ENCODE measurements around the gene ZNF17.

The ZNF17 gene

GRCh38 chr19:57382806-57383488 is 28.0 kb upstream of the ZNF17 start:
- H3K9me3 ChIP-seq (ENCODE audit: insufficient read depth, low read depth, low read length), result no peaks in the 10 kb centered on the region; the same call in 1 of the 2 replicates
- no peak overlapping the region for H2AFZ ChIP-seq (ENCODE audit: low read length)
- peaks cover under 1% of the 10 kb centered on the region; the same call in 1 of the 2 replicates for H3K36me3 ChIP-seq (ENCODE audit: insufficient read depth, low read length)
- H3K79me2 ChIP-seq (ENCODE audit: insufficient read depth, low read length), result no peaks in the 10 kb centered on the region
- TF ChIP-seq EZH2phosphoT487 (IDR thresholded peaks at IDR 0.05; ENCODE audit: borderline replicate concordance) (no peak), CTCF (conservative IDR thresholded peaks at IDR 0.05; ENCODE audit: low read length) (no peak)
- H3K27me3 ChIP-seq (ENCODE audit: insufficient read depth, low read length, poor library complexity, severe bottlenecking), result no peaks in the 10 kb centered on the region
- H4K20me1 ChIP-seq (ENCODE audit: insufficient read depth, low read length, poor library complexity, severe bottlenecking), result no peaks in the 10 kb centered on the region
- H3K9ac ChIP-seq (ENCODE audit: low read depth, low read length, poor library complexity, severe bottlenecking), result no peak overlapping the region
- no peaks in the 10 kb centered on the region for H3K9me2 ChIP-seq (replicated peaks; ENCODE audit: low read depth, low read length)
- peaks cover 3% of the 10 kb centered on the region for H3K4me1 ChIP-seq (ENCODE audit: insufficient read depth, low read length, poor library complexity, severe bottlenecking)
- H3K4me2 ChIP-seq (ENCODE audit: low read depth, low read length, poor library complexity, severe bottlenecking), result no peak overlapping the region
- H3K4me3 ChIP-seq (ENCODE audit: low read length, poor library complexity, severe bottlenecking), result no peak overlapping the region
- no peaks in the 10 kb centered on the region for H3F3A ChIP-seq (ENCODE audit: low read depth)

DNA sequence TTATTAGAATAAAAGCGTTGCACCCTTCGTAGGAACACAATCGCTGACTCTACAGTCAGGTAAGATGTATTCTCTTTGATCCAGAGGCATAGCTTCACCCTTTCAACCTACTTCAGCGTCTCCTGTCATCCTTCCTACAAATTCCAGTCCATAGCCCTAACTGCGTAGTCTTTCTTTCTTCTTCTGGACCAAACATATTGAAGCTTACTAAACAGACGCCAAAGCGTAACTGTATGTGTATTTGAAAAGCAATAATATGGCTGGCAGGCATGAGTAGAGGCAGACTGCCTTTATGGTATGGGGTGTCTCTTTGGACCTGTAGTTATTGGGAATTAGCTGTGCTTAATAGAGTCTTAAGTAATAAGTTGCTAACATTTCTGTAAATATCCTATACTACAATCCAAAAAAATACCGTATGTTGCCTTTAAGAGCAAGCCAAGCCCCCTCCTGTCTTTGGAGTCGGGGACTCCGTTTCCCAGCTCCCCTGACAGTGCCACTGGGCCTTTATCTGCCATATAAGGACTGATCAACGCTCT is 21.7 kb upstream of the ZNF17 start:
- Histone ChIP-seq H3K27me3 (ENCODE audit: insufficient read depth, low read length, poor library complexity, severe bottlenecking) (no peaks in the 10 kb centered on the region), H3K9me3 (ENCODE audit: insufficient read depth, low read depth, low read length) (no peaks in the 10 kb centered on the region), H3K4me1 (ENCODE audit: insufficient read depth, low read length, poor library complexity, severe bottlenecking) (peaks cover 33% of the 10 kb centered on the region), H3K36me3 (ENCODE audit: insufficient read depth, low read length) (no peaks in the 10 kb centered on the region; the same call in 1 of the 2 replicates), H3K9ac (ENCODE audit: low read depth, low read length, poor library complexity, severe bottlenecking) (peak overlapping the region; percentile 64), H4K20me1 (ENCODE audit: insufficient read depth, low read length, poor library complexity, severe bottlenecking) (peaks cover 23% of the 10 kb centered on the region), H3K4me3 (ENCODE audit: low read length, poor library complexity, severe bottlenecking) (peak overlapping the region; percentile 80), H3K79me2 (ENCODE audit: insufficient read depth, low read length) (peaks cover 43% of the 10 kb centered on the region), H3K9me2 (replicated peaks; ENCODE audit: low read depth, low read length) (no peaks in the 10 kb centered on the region), H2AFZ (ENCODE audit: low read length) (peak overlapping the region; percentile 100), H3F3A (ENCODE audit: low read depth) (no peaks in the 10 kb centered on the region), H3K4me2 (ENCODE audit: low read depth, low read length, poor library complexity, severe bottlenecking) (peak overlapping the region; percentile 73)
- no peak for TF ChIP-seq EZH2phosphoT487 (IDR thresholded peaks at IDR 0.05; ENCODE audit: borderline replicate concordance)
- no peak for TF ChIP-seq CTCF (conservative IDR thresholded peaks at IDR 0.05; ENCODE audit: low read length)

DNA sequence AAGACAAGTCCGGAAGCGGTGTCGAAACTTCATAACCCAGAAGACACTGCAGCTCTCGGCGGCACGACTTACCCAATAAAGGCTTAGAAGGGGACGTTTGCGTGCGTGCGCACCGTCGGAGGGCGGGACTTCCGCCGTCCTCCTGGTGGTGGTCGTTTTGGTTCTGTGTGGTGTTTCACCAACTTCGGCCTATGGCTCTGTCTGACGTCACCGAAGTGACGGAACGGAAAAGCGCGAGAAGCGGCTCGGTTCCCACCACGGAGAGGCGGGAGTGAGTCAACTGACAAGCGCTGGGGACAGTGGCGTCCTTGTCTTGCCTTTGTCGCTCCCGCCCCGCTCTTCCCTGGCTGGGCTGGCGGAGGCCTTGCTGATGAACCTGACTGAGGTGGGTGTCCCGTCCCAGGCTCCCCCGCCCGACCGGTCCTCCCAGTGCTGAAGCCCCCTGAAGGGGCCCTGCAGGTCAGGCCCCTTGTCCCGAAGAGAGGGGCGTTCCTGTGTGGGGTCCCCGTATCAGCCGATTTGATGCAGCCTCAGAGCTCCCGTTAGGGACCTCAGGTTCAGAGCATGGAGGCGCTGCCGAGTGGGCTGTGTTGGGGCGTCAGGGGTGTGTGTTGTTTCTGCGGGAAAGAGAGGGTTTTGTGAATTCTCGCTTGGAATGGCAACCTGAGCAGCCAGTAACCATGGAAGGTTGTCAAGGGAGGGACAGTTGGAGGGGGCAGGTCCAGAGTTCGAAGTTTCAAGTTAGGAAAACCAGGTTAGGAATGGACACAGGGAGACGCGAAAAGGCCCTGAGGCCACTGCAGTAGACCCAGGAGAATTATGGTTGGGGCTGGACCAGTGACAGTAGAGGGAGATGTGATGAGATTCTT is 21.0 kb upstream of the ZNF17 start, which contains the start of gene ZNF548:
TSS of gene ZNF548 (plus strand) at position 125 of the 869 bp plus-strand sequence. CDS start at position 371, 246 bp downstream.
- Histone ChIP-seq H3K79me2 (ENCODE audit: insufficient read depth, low read length) (peaks cover 49% of the 10 kb centered on the region), H3K4me1 (ENCODE audit: insufficient read depth, low read length, poor library complexity, severe bottlenecking) (peaks cover 33% of the 10 kb centered on the region)

More for the DNA sequence above, 21.0 kb upstream of the ZNF17 start, which contains the start of gene ZNF548:
- H4K20me1 ChIP-seq (ENCODE audit: insufficient read depth, low read length, poor library complexity, severe bottlenecking), result peaks cover 23% of the 10 kb centered on the region
- H3F3A ChIP-seq (ENCODE audit: low read depth), result no peaks in the 10 kb centered on the region
- H3K9ac ChIP-seq (ENCODE audit: low read depth, low read length, poor library complexity, severe bottlenecking), result peak within 1 kb of the TSS; percentile 88
- no peaks in the 10 kb centered on the region for H3K9me3 ChIP-seq (ENCODE audit: insufficient read depth, low read depth, low read length)
- H2AFZ ChIP-seq (ENCODE audit: low read length), result peak within 1 kb of the TSS; percentile 100
- peak within 1 kb of the TSS; percentile 98 for H3K4me2 ChIP-seq (ENCODE audit: low read depth, low read length, poor library complexity, severe bottlenecking)
- H3K4me3 ChIP-seq (ENCODE audit: low read length, poor library complexity, severe bottlenecking), result peak within 1 kb of the TSS; percentile 80
- H3K27me3 ChIP-seq (ENCODE audit: insufficient read depth, low read length, poor library complexity, severe bottlenecking), result no peaks in the 10 kb centered on the region
- no peaks in the 10 kb centered on the region; the same call in 1 of the 2 replicates for H3K36me3 ChIP-seq (ENCODE audit: insufficient read depth, low read length)
- TF ChIP-seq CTCF (conservative IDR thresholded peaks at IDR 0.05; ENCODE audit: low read length) (peak; percentile 19; the same call in 1 of the 2 replicates), EZH2phosphoT487 (IDR thresholded peaks at IDR 0.05; ENCODE audit: borderline replicate concordance) (no peak)
- no peaks in the 10 kb centered on the region for H3K9me2 ChIP-seq (replicated peaks; ENCODE audit: low read depth, low read length)
